NCI-H1436 treated with DMSO at 0.1 percent for 48 hours (cell line): ENCODE measurements around the gene FASTK.

Source experiments
- DNase-seq: peaks from one replicate; lab custom pipeline; 2025; lab: John Stamatoyannopoulos, UW

FASTK gene

DNA sequence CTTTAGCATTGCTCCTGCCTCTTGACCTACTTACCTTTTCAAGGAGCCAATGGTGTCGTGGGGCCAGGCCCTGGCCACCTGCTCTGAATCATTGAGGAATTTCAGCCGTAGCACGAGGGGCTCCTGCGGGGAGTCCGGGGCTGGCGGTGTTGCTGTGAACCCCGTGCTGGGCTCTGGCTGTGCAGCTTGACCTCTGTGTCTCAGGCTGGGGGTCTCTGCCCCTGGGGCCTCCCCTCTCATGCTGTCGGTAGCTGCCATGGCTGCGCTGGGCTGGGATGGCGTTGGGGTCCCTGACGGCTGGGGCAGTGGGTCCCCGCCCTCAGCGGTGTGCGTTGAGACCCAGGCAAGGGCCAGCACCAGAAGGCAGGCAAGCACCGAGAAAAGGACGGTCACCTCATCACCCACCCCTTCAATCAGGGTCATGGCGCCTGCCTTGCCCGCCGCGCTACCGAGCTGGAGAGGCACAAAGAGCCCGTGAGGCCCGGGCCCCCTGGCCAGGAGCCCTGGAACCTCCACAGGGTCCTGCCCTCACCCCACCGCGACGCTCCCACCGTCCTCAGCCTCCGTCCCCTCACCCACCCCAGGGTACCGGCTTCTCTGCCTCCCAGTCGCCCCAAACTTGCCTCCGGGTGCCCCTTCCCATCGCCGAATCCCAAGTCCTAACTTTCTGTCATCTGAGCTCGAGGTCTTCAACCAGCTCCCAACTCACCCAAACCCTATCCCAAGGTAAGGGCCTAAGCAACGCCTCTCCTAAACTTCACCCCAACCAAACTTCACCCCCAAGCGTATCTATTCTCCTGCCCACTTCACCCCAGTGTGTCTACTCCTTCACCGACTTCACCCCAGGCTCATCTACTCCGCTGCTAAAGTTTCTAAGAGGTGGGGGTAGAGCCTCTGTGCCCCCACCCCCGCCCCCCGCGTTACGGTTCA, 1.8 kb upstream of the FASTK start:
- DNase-seq, result no peak

DNA sequence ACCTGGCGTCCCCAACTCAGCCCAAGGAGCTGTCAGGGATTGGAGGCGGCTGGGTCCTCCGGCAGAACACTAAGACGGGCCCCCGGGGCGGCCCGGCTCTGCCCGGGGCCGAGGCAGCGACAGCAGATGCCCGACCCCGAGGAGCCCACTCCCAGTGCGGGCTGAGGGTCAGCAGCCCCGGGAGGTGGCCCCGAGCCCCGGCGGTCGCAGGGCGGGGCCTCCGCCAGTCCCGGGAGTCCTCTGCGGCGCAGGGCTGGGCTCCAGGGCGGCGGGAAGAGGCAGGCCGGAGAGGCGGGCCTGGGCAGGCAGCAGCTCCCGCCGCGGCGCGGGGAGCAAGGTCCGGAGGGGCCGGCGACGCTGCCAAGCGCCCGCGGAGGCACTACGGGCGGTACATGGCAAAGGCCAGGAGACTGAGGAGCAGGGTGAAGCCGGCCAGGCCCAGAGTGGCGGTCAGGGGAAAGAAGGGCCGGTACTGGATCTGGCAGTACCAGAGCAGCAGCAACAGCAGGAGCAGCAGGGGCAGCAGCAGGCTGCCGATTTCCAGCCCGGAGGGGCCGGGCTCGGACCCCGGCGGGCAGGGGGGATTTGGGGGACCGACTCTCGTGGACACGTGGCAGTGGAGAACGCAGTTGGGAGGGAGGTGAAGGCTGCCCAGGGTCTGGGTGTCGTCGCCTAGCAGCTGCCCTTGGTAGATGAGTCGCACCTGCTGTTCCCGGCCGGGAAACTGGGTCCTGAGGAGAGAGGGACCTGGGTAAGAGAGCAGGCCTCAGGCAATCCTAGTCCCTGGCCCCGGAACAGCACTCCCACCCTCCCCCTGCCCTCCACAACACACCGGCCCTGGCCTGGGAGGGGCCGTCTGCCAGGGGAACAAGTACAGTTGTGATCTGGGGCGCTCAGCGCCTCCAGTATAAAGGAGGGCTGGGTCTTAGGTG, 827 bp upstream of the FASTK start:
- DNase-seq, result no peak

DNA sequence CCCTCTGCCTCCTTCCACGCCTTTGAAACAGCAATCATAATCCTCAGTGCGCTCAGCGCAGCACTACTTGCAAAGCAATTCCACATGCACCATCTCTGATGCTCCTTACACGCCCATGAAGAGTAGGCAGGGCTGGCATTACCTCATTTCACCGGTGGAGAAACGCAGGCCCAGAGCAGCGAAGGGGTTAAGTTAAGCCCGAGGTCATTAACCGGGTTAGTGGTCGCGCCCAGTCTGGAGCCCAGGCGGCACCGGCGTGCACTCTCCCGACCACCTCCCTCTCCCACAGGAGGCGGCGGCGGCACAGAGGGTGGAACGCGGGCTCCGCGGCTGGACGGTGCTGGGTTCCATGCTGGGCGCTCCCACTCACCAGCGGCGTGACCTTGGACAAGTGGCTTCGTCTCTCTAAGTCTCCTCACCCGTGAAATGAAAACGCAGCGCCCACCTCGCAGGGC, 515 bp downstream of the FASTK start:
- DNase-seq, result no peak

DNA sequence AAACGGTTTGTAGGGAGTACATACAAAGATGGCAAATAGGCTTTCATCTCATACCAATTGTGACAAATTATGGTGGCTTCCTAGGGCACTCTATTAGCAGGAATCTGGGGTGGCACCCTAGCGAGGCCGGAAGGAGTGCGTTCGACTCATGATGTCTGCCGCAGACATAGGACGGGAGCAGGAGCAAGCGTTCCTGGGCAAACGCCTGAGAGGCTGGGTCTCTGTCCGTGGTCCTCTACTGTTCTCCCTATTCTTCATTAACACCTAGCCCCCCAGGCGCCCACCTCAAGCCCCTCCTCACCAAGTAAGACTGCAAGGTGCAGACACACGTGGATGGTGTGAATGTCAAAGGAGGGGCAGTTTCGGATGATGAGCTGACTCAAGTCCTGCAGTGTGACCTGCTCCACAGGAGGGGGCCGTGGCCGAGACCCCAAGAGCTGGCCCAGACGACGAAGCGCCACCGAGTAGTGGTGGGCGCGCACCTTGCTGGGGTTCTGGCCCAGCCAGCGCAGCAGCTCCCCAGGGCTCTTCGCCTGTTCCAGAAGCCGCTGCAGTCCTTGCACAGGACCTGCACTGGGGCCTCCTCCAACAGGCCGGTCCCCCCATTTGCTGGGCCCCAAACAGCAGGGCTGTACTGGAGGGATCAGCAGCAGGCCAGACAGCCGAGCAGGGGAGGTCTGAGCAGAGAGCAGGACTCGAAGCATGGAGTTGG, 1.3 kb downstream of the FASTK start:
- no peak for DNase-seq

DNA sequence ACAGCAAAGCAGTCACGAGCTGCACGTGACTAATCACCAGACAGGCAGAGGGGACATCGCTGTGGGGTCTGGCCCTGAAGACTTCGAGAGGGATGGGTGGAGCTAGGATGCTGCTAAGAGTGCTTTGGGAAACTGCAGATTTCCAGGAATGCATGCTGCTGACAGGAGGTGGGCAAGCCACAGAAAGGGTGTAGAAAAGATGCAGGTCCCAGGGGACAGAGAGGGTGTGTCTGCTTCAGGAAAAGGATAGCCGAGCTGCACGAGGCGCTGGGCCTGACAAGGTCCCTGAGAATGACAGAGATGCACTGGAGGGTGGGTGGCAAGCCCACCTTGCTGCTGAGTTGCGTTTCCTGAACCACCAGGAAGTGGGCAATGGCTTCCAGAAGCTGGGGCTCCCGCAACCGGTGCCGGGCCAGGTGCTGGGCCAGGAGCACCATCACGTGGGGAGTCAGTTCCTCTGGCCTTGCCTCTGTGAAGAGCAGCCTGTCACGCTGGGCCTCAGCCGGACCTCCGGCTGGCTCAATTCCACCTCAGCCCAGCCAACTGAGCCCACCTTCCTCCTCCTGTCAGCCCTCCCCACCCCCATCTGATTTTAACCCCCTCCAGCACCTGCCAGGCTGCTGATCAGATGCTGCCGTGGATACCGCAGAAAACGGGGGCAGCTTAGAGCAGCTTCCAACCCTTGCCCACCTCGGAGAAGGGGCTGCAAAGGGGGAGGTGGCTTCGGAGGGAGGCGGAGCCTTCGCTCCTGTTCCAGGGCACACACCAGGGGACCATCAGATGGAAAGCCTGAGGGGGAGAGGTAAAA, 2.2 kb downstream of the FASTK start:
- no peak for DNase-seq

DNA sequence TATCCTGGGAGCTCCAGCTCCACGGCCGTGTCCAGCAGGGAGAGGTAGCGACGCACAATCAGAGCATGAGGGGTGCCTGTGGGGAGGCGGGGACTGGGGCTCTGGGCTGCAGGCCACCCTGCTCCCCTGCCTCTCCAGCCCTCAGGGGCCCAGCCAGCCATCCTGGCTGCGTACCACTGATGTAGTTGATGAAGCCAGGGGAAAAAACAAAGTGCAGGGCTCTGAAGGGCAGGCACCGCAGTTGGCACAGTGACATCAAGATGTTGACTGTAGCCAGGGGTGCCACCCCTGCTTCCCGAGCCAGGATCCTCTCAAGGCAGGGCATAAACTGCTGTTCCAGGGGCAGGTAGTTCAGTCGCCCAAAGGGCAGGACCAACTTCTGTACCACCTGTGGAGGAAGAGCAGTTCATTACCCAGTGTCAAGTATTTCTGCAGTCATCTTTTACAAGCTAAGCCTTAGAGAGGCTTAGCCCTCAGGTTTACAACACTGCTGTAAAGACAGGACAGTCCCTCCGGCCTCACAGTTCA, 2.8 kb downstream of the FASTK start:
- no peak for DNase-seq

DNA sequence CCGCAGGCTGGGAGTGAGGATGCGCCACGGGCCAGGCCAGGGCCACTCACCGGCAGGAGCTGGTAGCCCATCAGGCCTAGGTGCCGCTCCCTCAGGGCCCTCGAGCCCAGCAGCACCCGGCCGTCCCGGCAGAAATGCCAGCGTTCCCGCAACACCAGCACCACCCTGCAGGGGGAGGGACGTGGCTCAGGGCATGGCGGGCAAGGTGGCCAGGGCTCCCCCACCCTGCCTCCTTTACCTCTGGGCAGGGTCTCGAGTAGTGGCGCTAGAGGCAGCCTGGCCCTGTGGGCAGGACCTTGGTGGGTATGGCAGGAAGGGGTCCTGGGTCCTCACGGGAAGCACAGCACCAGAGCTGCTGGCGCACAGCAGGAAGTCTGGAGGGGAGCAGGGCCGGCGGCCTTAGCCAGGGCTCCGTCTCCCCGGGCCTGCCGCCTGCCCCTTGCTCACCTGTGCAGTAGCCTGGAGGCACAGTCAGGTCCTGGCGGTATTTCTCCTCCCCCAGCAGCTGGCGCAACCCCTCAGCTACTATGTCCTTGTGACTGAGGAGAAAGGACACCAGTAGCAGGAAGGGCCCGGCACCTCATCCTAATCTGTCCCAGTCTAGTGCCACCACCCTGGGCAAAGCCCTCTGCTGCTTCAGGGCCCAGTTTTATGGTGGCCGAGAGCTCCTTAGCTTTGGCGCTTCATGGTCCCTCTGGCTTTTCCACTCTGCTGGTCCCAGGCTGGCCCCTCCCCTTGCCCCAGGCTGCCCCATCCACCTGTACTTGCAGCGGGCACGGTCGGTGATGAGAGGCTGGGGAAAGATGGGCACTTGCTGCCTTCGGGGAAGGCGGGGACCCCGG, 3.5 kb downstream of the FASTK start:
- DNase-seq, result no peak

DNA sequence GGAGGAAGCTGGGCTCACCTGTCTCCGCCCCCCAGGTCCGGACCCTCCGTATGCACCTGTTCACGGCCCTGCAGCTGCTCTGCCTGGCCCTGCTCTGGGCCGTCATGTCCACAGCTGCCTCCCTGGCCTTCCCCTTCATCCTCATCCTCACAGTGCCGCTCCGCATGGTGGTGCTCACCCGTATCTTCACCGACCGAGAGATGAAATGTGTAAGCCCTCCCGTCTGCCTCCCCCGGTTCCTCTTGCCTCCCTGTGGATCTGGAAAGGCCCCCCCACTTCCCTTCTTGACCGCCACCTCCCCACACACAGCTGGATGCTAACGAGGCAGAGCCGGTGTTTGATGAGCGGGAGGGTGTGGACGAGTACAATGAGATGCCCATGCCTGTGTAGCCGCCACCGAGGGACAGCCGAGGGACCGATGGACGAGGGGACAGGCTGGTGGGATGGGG, 4.6 kb downstream of the FASTK start:
- no peak for DNase-seq

DNA sequence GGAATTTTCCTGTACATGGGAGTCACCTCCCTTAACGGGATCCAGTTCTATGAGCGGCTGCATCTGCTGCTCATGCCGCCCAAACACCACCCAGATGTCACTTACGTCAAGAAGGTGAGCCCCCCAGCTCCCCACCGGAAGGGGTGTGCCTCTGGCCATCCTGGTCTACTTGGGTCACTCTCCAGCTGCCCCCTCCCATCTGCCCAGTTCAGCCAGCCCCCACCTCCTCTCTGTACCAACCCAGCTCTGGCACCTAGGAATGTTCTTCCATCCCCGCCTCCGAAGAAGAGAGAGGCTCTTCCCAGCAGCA, 5.0 kb downstream of the FASTK start:
- no peak for DNase-seq

DNA sequence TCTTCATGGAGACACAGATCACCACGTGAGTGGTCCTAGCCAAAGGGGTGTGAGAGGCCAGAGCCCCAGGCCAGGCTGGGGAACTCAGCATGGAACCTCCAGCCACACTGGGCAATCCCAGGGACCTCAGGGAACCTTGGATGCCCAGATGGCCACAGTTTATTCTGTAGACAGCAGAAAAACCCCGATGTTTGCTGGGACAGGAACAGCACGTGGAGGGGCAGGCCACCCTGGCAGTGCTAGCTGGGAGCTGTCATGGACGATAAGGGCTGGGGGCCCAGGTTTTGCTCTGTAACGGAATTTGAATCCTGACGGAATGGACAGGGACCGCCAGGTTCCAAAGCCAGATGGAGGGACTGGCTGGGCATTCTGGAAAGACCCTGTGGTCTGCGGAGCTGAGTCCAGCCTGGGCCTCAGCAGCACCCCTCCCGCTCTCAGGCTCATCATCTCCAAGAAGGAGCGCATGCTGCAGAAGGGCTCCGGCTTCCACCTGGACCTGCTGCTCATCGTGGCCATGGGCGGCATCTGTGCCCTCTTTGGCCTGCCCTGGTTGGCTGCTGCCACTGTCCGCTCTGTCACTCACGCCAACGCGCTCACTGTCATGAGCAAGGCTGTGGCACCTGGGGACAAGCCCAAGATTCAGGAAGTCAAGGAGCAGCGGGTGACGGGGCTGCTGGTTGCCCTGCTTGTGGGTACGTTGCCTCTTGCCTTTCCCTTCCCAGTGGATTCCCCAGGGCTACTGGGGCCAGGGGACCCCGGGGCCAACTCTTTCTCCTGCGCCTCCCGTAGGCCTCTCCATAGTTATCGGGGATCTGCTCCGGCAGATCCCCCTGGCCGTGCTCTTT, 5.6 kb downstream of the FASTK start:
- no peak for DNase-seq

DNA sequence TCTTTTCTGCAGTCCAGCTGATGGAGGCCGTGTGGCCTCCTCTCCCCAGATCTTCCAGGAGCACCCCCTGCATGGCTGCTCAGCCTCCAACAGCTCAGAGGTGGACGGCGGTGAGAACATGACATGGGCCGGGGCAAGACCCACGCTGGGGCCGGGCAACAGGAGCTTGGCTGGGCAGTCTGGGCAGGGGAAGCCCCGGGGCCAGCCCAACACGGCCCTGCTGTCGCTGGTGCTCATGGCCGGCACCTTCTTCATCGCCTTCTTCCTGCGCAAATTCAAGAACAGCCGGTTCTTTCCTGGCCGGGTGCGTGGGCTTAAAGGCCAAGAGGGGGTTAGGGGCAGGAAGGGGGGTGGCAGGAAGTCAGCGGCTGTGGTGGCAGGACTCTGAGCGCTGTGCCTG, 6.6 kb downstream of the FASTK start:
- DNase-seq, result no peak

DNA sequence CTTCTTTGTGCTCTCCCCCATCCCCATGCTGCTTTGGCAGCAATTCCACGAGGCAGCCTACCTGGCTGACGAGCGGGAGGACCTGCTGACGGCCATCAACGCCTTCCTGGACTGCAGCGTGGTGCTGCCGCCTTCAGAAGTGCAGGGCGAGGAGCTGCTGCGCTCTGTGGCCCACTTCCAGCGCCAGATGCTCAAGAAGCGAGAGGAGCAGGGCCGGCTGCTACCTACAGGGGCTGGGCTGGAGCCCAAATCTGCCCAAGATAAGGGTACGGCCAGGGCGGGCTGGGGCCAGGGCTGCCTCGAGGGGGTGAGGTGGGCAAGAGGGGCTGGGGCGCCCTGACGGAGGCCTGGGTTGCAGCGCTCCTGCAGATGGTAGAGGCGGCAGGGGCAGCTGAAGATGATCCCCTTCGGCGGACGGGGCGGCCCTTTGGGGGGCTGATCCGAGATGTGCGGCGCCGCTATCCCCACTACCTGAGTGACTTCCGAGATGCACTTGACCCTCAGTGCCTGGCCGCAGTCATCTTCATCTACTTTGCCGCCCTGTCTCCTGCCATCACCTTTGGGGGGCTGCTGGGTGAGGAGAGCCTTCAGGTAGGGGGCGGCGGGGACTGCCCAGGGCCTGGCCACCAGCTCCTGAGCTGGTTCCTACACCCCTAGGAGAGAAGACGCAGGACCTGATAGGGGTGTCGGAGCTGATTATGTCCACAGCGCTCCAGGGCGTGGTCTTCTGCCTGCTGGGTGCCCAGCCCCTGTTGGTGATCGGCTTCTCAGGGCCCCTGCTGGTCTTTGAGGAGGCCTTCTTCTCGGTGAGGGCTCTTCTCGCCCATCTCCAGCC, 9.4 kb downstream of the FASTK start:
- DNase-seq, result no peak

DNA sequence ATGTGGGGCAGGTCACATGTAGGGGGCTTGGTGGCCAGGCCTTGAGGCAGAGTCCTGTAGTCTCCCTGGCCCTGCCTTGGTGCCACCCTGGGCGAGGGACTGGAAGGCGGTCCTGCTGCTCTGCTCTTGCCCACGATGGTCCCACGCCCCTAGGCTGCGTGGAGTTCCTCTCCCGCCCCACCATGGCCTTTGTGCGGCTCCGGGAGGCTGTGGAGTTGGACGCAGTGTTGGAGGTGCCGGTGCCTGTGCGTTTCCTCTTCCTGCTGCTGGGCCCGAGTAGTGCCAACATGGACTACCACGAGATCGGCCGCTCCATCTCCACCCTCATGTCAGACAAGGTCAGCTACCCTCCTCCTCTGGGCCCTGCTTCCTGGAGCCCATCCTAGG, 10.0 kb downstream of the FASTK start:
- no peak for DNase-seq

DNA sequence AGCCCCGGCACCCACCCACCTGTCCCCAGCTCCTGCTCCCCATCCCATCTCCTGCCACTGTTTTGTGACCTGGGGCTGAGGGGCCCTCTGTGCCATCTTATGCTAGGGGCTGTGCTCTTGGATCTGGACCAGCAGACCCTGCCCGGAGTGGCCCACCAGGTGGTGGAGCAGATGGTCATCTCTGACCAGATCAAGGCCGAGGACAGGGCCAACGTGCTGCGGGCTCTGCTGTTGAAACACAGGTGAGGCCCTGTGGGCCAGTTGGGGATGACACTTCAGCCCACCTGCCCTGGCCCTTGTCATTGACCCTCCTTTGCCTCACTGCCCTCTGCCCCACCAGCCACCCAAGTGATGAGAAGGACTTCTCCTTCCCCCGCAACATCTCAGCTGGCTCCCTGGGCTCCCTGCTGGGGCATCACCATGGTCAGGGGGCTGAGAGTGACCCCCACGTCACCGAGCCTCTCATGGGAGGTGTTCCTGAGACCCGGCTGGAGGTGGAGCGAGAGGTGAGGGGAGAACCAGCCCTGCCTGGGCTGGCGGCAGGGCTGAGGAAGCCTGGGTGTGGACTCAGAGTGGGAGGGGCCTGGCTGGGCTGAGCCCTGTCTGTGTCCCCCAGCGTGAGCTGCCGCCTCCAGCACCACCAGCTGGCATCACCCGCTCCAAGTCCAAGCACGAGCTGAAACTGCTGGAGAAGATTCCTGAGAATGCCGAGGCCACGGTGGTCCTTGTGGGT, 10.6 kb downstream of the FASTK start:
- no peak for DNase-seq

DNA sequence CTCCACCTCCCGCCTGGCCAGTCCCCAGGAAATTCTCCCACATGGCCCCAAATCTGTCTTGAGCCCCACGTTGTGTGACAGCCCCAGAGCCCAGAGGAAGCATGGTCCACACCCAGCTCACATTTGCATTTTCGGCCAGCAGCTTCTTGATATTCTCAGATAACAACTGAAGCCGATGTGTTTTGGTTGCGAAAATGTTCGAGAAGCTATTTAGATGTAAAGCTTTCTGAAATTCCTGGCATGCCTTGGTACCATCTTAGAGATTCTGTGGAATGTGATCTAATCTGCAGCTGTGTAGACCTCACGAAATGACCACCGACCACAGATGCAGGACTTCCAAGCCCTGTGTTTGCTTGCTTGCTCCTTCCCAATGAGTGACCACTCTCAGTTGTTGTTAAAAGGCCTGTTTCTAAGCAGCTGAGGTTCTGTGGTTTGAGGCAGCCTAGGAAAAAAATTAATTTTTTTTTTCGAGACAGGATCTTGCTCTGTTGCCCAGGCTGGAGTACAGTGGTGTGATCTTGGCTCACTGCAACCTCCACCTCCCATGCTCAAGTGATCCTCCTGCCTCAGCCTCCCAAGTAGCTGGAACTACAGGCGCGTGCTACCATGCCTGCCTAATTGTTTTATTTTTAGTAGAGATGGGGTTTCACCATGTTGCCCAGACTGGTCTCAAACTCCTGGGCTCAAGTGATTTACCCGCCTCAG, 12.4 kb downstream of the FASTK start:
- no peak for DNase-seq

DNA sequence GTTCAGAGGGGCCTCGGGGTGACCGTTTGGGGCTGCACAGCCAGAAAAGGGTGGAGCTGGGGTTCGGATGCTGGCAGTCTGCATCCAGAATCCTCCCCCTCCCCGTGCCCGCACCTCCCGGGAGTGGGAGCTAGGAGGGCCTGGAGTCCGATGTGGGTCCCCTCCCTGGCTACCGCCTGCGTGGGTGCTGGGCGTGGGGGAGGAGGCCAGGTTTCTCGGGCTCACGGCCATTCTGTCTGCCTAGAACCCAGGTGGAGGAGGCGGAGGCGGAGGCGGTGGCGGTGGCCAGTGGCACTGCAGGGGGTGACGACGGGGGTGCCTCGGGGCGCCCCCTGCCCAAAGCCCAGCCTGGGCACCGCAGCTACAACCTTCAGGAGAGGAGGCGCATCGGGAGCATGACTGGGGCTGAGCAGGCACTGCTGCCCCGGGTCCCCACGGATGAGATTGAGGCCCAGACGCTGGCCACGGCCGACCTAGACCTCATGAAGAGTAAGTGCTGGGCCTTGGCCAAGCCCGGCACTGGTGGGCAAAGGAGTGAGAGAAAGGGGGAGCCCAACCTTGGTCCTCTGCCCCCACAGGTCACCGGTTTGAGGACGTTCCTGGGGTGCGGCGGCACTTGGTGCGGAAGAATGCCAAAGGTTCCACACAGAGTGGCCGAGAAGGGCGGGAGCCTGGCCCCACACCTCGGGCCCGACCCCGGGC, 14.2 kb downstream of the FASTK start:
- no peak for DNase-seq
